WERI-Rb-1 (cell line): ENCODE data around the gene CNTN5.

Experiments
- DNase-seq: peaks from one replicate; pipeline ENCODE4 v3.0.0-alpha.2; 2020
- H3K27ac ChIP-seq: fragments of 250-450 bp; sonication (Bioruptor Pico); 2 replicates; pipeline ENCODE4 v1.5.1; 2020; ENCODE audit warnings: mild to moderate bottlenecking, moderate library complexity
- H3K27me3 ChIP-seq: fragments of 250-450 bp; sonication (Bioruptor Pico); 2 replicates; pipeline ENCODE4 v1.5.1; 2021; ENCODE audit warnings: mild to moderate bottlenecking, low read depth, moderate library complexity; ENCODE audit not compliant: insufficient read depth, severe bottlenecking
- H3K36me3 ChIP-seq: fragments of 250-450 bp; sonication (Bioruptor Pico); 2 replicates; pipeline ENCODE4 v1.5.1; 2020; ENCODE audit warnings: mild to moderate bottlenecking, moderate library complexity
- H3K4me3 ChIP-seq: 2 replicates; pipeline ENCODE4 v1.5.1; 2011; ENCODE audit warnings: low read depth, mild to moderate bottlenecking, control low read depth, low read length
- H3K9me3 ChIP-seq: fragments of 250-450 bp; sonication (Bioruptor Pico); 2 replicates; pipeline ENCODE4 v1.5.1; 2021; ENCODE audit warnings: mild to moderate bottlenecking, moderate library complexity; ENCODE audit not compliant: severe bottlenecking
- TF ChIP-seq, protein P1 (sequence below): IDR thresholded peaks from 2 replicates; pipeline ENCODE4 v1.5.1; 2011; ENCODE audit warnings: low read depth, mild to moderate bottlenecking, control low read depth, inconsistent platforms, low read length

The CNTN5 gene

DNA sequence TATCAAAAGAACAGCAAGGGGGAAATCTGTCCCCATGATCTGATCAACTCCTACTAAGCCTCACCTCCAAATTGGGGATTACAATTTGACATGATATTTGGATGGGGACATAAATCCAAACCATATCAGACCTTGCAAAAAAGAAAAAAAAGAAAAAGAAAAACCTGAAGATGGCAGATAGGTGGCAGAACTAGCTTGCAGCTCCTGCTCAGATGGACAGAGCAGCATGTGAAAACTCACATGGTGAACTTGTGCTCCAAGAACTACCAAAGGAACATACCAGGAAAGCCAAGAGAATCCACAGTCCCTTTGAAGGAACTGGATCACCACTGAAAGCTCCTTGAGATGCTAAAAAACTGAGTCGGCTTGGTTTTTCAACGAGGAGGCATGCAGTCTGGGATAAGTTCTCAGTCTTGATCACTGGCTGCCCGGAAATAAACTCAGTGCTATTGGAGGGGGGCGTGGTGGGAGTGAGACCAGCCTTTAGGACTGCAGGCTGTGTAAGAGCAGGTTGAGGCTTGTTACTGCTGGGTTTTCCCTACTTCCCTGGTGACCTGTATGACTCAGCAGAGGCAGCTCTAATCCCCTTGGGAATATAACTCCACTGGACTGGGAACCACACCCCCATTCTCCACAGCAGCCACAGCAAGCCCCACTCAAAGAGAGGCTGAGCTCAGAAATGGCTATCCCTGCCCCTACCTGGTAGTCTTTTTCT is 1308.0 kb downstream of the CNTN5 start:
- no peak overlapping the region for H3K27ac ChIP-seq
- H3K27me3 ChIP-seq, result no peaks in the 10 kb centered on the region
- DNase-seq, result peak; percentile 10
- TF ChIP-seq, protein P1, sequence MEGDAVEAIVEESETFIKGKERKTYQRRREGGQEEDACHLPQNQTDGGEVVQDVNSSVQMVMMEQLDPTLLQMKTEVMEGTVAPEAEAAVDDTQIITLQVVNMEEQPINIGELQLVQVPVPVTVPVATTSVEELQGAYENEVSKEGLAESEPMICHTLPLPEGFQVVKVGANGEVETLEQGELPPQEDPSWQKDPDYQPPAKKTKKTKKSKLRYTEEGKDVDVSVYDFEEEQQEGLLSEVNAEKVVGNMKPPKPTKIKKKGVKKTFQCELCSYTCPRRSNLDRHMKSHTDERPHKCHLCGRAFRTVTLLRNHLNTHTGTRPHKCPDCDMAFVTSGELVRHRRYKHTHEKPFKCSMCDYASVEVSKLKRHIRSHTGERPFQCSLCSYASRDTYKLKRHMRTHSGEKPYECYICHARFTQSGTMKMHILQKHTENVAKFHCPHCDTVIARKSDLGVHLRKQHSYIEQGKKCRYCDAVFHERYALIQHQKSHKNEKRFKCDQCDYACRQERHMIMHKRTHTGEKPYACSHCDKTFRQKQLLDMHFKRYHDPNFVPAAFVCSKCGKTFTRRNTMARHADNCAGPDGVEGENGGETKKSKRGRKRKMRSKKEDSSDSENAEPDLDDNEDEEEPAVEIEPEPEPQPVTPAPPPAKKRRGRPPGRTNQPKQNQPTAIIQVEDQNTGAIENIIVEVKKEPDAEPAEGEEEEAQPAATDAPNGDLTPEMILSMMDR, result 0 out of 2 replicates have a peak, but pooled peaks have one; percentile 10
- H3K9me3 ChIP-seq, result no peaks in the 10 kb centered on the region
- no peaks in the 10 kb centered on the region for H3K36me3 ChIP-seq
- no peak overlapping the region for H3K4me3 ChIP-seq

DNA sequence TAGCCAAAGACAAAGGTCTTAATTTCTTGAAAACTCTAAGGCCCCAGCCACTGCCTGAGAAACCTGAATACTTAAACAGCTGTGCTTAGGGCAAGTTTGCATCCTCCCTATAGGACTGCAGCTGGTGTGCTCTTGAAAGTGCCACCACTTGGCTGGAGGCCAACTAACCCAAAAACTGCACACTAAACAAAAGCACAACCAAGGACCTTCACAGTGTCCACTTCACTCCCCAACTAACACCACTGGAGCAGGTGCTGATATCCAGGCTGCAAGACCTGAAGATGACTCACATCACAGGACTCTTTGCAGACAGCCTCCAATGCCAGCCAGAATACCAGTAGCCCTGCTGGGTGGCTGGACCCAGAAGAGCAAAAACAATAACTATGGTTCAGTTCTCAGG is 1308.6 kb downstream of the CNTN5 start:
- no peak for DNase-seq
- H3K4me3 ChIP-seq, result no peak overlapping the region
- H3K36me3 ChIP-seq, result no peaks in the 10 kb centered on the region
- H3K27ac ChIP-seq, result no peak overlapping the region
- TF ChIP-seq, protein P1, result no peak
- H3K9me3 ChIP-seq, result no peaks in the 10 kb centered on the region
- H3K27me3 ChIP-seq, result no peaks in the 10 kb centered on the region

DNA sequence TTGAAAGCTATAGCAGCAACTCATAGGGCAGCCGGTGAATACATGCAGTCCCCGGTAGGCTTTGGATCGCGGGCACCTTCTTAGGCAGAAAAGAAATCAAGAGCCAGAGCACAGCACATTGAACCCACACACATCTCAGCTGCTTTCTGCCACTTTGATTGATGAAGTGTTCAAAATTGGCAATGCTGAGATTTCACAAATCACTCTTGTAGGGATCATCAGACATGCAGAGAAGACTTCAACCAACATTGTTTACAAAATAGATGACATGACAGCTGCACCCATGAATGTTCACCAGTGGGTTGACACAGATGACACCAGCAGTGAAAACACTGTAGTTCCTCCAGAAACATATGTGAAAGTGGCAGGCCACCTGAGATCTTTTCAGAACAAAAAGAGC is 1316.1 kb downstream of the CNTN5 start:
- DNase-seq, result no peak
- H3K27me3 ChIP-seq, result no peaks in the 10 kb centered on the region
- H3K4me3 ChIP-seq, result no peak overlapping the region
- no peak overlapping the region for H3K27ac ChIP-seq
- TF ChIP-seq, protein P1, result no peak
- no peaks in the 10 kb centered on the region for H3K9me3 ChIP-seq
- H3K36me3 ChIP-seq, result no peaks in the 10 kb centered on the region

DNA sequence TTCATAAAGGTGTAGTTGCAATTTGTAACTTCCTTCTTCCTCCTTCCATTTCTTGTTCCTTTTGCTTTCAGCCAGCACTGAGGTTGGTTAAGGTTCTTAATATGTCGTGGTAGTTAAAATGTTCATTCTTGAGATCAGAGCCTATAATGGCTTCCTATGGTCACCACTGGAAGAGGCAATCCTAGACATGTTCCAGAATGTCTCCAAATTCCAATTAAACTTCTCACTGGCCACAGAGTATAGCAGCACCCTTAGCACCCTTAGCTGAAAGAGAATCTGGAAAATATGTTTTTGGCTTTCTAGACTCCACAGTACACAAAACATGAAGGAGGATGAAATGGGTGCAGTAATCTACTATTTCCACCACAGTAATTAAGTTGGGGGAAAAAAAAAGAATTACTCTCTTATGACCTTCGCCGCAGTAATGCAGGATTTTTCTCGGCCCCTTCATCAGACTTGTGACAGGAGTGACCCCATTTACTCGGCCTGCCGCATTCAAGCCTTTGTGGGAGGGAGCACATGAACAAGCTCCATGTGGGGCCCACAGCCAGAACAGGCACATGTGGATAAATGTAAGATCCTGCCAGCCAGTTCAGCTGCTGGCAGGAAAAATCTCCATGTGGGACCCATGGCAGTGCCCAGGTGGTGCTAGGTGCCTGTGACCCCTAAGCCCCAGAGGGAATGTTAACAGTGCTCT is 1317.5 kb downstream of the CNTN5 start:
- no peak for DNase-seq
- TF ChIP-seq, protein P1, result no peak
- H3K36me3 ChIP-seq, result no peaks in the 10 kb centered on the region
- no peak overlapping the region for H3K4me3 ChIP-seq
- H3K27me3 ChIP-seq, result no peaks in the 10 kb centered on the region
- no peaks in the 10 kb centered on the region for H3K9me3 ChIP-seq
- H3K27ac ChIP-seq, result no peak overlapping the region

DNA sequence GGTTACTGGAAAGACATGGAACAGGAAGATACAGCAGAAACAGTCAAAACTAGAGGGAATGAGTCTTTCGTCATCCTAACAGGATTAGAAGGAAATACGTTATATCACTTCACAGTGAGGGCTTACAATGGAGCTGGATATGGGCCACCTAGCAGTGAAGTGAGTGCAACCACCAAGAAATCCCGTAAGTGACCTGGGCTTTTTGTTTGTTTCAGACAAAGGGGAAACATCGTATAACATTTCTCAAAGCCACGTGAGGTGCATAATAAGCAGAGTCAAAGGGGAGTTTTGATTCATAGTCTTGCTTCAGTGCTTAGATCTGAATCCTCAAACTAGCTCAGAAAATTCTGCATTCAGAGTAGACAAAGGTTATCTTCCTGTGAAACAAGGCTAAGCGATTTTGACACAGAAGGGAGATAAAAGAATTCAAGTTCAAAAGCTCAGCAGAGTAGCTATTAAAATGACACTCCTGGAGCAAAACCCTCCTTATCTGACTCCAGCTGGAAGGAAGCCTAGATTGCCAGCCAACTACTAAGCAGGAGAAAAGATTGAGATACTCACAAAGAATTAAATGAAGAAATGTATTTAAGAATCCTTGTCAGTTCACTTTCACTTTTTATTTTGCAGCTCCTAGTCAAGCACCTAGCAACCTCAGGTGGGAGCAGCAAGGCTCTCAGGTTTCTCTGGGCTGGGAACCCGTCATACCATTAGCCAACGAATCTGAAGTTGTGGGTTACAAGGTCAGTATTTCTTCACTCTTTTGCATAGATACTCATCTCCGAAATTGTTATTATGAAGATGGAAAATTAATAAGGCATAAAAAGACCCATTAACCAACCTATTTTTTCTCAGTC is 1319.9 kb downstream of the CNTN5 start:
- H3K27me3 ChIP-seq, result no peaks in the 10 kb centered on the region
- TF ChIP-seq, protein P1, result no peak
- no peaks in the 10 kb centered on the region for H3K9me3 ChIP-seq
- H3K4me3 ChIP-seq, result no peak overlapping the region
- no peak overlapping the region for H3K27ac ChIP-seq
- no peak for DNase-seq
- no peaks in the 10 kb centered on the region for H3K36me3 ChIP-seq
